ENCODE results near the gene PRKAG3.
"Not testable (repeated sequence)": the region's sequence is repeated elsewhere in the genome, so short reads cannot be mapped to it uniquely, and the experiment has no call there.

PRKAG3 gene

DNA sequence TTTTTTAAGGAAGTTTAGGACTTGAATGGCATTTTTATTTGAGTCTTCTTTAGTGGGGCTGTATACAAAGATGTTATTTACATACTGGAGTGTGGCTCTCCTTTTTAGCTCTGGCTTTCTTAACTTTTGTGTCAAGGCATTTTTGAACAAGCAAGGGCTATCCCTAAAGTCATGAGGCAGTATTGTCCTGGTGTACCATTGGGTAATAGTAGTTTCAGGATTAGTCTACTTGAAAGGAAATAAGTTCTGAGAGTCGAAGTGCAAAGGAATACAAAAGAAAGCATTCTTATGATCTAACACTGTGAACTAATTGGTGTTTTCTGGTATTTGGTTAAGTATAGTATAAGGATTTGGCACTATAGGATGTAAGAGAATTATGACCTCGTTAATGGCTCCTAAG, 51.6 kb downstream of the PRKAG3 start:
- no peak for DNase-seq

DNA sequence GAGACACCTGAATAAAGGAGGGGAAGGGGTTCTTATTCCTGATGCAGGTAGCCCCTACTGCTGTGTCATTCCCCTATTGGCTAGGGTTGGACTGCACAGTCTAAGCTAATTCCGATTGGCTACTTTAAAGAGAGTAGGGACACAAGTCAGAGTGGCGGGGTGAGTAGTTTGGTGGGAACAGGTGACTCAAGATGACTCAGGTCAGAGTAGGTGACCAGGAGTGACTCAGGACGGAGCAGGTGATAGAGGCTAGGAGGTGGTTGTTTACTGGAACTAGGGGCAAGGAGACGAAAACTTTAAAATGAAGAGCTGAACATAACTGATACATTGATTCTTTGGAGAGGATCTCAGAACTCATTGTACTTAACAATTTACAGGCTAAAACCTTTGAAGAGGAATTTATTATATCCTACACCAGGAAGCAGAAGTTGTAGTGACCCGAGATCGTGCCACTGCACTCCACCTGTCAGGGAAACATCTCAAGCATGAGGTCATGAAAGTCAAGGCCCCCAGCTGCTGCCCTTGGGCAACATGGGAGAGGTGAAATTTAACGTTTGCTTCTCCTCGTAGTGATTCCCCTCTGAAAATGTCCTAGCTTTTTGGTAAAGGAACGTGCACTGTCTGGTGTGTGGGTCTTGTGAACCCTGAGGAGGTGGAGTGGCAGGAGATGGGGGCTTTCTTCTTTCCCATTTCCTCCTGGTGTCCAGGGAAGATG, 54.2 kb downstream of the PRKAG3 start:
- no peak for DNase-seq

DNA sequence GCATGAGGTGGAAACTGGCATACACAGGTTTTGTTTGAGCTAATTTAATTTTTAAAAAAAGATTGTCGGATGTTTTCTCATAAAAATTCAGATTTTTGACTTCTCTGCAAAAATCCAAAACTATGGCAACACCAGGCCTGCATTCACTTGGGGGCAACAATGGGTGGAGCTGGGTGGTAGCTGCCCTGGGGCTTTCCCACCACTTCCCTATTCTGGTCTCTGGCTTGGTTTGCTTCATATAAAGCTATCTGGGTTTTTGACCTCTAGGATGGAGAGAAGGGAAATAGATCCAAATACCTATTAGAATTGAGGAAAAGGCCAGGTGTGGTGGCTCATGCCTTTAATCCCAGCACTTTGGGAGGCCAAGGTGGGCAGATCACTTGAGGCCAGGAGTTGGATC, 55.1 kb downstream of the PRKAG3 start:
- no peak for DNase-seq

DNA sequence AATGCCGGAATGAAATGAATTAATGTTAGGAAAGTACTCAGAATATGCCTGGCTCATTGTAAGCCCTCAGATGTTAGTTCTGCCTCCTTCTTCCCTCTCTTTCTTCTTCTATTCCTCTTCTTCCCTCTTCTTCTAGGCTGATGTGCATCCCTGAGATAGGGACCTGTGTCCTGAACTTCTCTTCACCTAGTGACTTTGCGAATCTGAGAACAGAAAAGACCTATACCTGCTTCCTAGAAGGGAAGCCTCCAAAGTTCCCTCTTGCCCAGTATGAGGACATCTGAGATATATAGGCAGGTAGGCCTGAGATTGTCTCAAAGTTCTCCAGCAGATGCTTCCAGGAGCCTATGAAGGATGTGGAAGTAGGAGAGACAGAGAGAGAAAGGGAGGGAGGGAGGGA, 57.7 kb downstream of the PRKAG3 start:
- DNase-seq: no peak

DNA sequence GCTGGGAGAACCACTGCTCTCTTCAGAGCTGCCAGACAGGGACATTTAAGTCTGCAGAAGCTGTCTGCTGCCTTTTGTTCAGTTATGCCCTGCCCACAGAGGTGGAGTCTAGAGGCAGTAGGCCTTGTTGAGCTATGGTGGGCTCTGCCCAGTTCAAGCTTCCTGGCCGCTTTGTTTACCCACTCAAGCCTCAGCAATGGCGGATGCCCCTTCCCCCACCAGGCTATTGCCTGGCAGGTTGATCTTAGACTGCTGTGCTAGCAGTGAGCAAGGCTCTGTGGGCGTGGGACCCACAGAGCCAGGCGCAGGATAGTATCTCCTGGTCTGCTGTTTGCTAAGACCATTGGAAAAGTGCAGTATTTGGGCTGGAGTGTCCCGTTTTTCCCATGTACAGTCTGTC, 58.8 kb downstream of the PRKAG3 start:
- not testable (repeated sequence) for DNase-seq
